ENCODE measurements around the gene CDK5RAP2. TPM values are rescaled to one million over a fixed set of nuclear protein-coding genes. Genes with fewer than 3 reads are reported as not detected.

The CDK5RAP2 gene
- total RNA-seq, 1 experiment from 2014 or later: 56.4 TPM

GRCh38 chr9:120538339-120538738 is 41.6 kb downstream of the CDK5RAP2 start:
- no peak for DNase-seq
- H2BK120ac ChIP-seq (ENCODE audit: low read depth, low read length, poor library complexity, severe bottlenecking): no peak overlapping the region
- H3K4me1 ChIP-seq (ENCODE audit: insufficient read depth, low read length): no peaks in the 10 kb centered on the region
- WGBS (ENCODE audit: extremely low coverage, insufficient read length, low lambda C conversion rate): no CpG with 5 or more reads among the region's 3 CpGs
- no peak overlapping the region for H3K4ac ChIP-seq (ENCODE audit: low read depth, low read length)
- peaks cover 2% of the 10 kb centered on the region for H4K20me1 ChIP-seq (ENCODE audit: control insufficient read depth, insufficient read depth, insufficient read length)
- no peak overlapping the region for H2AFZ ChIP-seq (ENCODE audit: low read length)
- TF ChIP-seq CTCF (conservative IDR thresholded peaks at IDR 0.05): no peak
- Mint-ChIP-seq H3K4me1 (peaks cover 6 to 8% of the 10 kb centered on the region in 2 experiments; a peak in 2 of 4 replicates), H3K27ac (no peak overlapping the region), H3K27me3 (ENCODE audit: low read depth) (no peaks in the 10 kb centered on the region), H3K36me3 (ENCODE audit: insufficient read depth in 1 of 3, low read depth in 3 of 3) (peaks cover 22 to 71% (median 49%) of the 10 kb centered on the region in 3 experiments), H3K4me3 (no peak overlapping the region), H3K9me3 (no peaks in the 10 kb centered on the region)
- no peaks in the 10 kb centered on the region for H3K9me3 ChIP-seq (ENCODE audit: control insufficient read depth, low read depth, low read length)
- no peak overlapping the region for H3K18ac ChIP-seq (ENCODE audit: insufficient read length, low read depth, low read length)
- no peak overlapping the region for H2BK20ac ChIP-seq (ENCODE audit: low read depth, low read length, poor library complexity, severe bottlenecking)
- H3K56ac ChIP-seq (ENCODE audit: insufficient read length, low read depth, low read length): no peak overlapping the region
- no peak overlapping the region for H4K91ac ChIP-seq (ENCODE audit: insufficient read length, low read depth, low read length)
- H3K27me3 ChIP-seq (ENCODE audit: insufficient read depth, low read length): no peaks in the 10 kb centered on the region
- H3K27ac ChIP-seq (ENCODE audit: insufficient read length, low read depth, low read length): no peak overlapping the region
- H3K79me1 ChIP-seq (ENCODE audit: insufficient read depth, low read depth, low read length, poor library complexity, severe bottlenecking): no peaks in the 10 kb centered on the region
- no peak overlapping the region for H2BK15ac ChIP-seq (ENCODE audit: low read depth, low read length)
- H3T11ph ChIP-seq (ENCODE audit: low read length): no peak overlapping the region
- no peak overlapping the region for H3K4me2 ChIP-seq (ENCODE audit: insufficient read depth, insufficient read length, low read length)
- no peak overlapping the region for H4K8ac ChIP-seq (replicated peaks; ENCODE audit: insufficient read length, low read depth, low read length)
- H3K23ac ChIP-seq (ENCODE audit: insufficient read length, low read depth, low read length): no peak overlapping the region
- H2AK5ac ChIP-seq (ENCODE audit: insufficient read length, low read length): no peak overlapping the region
- no peaks in the 10 kb centered on the region for H3K23me2 ChIP-seq (ENCODE audit: insufficient read length, low read depth, low read length, poor library complexity, severe bottlenecking)
- no peak overlapping the region for H2BK5ac ChIP-seq (ENCODE audit: insufficient read length, low read length)
- H3K79me2 ChIP-seq (ENCODE audit: insufficient read depth, low read length): no peaks in the 10 kb centered on the region
- no peak overlapping the region for H4K5ac ChIP-seq (ENCODE audit: insufficient read length, low read depth, low read length)
- H3K14ac ChIP-seq (ENCODE audit: insufficient read depth, low read length): no peak overlapping the region
- no peak overlapping the region for H3K9ac ChIP-seq (ENCODE audit: extremely low read depth, insufficient read length, low read length)
- H2BK12ac ChIP-seq (ENCODE audit: insufficient read length, low read depth, low read length): no peak overlapping the region

All from H9 (cell line).